Activated CD4-positive, alpha-beta T cell treated with anti-CD3 and anti-CD28 coated beads, Interleukin-2, amount 10 ng/mL, durations not matched to agents 7 days and 5 days (primary cell): Measurements from ENCODE around the gene TMEM203. TPM values are rescaled to one million over a fixed set of nuclear protein-coding genes. Genes with fewer than 3 reads are reported as not detected.
A peak's percentile ranks its signal among the peaks of the same experiment; 100 is the strongest.

Experiments
- CTCF ChIA-PET: fragments of 350-600 bp; sonication (Branson Sonifier 250); formaldehyde crosslinking; loops from one replicate; lab custom pipeline; 2021; ENCODE audit warnings: antibody characterized with exemption; lab: Charles Lee
- POLR2A ChIA-PET: fragments of 350-600 bp; sonication (Branson Sonifier 250); formaldehyde crosslinking; loops from one replicate; lab custom pipeline; 2021; ENCODE audit warnings: antibody characterized with exemption; lab: Charles Lee
- DNase-seq: peaks from one replicate; pipeline ENCODE4 v3.0.0-alpha.2; 2020
- H3K27ac Mint-ChIP-seq: one replicate; pipeline ENCODE4 v1.8.0; 2021; ENCODE audit warnings: mild to moderate bottlenecking, moderate library complexity, mixed read lengths
- H3K27me3 Mint-ChIP-seq: one replicate; pipeline ENCODE4 v1.8.0; 2021; ENCODE audit warnings: mixed read lengths
- H3K36me3 Mint-ChIP-seq: one replicate; pipeline ENCODE4 v1.8.0; 2021; ENCODE audit warnings: low read depth, mixed read lengths
- H3K4me1 Mint-ChIP-seq: one replicate; pipeline ENCODE4 v1.8.0; 2021; ENCODE audit warnings: mixed read lengths
- H3K4me3 Mint-ChIP-seq: one replicate; pipeline ENCODE4 v1.8.0; 2021; ENCODE audit warnings: mild to moderate bottlenecking, moderate library complexity, mixed read lengths
- H3K9me3 Mint-ChIP-seq: one replicate; pipeline ENCODE4 v1.8.0; 2021; ENCODE audit warnings: mixed read lengths
- total RNA-seq, 2 experiments: library from RNA; stranded (reverse); gene quantifications; one replicate each; pipeline ENCODE4 v1.2.3, GENCODE V29; 2021

The TMEM203 gene
- total RNA-seq, 2 experiments from 2014 or later = 28.5 to 34.0 TPM

DNA sequence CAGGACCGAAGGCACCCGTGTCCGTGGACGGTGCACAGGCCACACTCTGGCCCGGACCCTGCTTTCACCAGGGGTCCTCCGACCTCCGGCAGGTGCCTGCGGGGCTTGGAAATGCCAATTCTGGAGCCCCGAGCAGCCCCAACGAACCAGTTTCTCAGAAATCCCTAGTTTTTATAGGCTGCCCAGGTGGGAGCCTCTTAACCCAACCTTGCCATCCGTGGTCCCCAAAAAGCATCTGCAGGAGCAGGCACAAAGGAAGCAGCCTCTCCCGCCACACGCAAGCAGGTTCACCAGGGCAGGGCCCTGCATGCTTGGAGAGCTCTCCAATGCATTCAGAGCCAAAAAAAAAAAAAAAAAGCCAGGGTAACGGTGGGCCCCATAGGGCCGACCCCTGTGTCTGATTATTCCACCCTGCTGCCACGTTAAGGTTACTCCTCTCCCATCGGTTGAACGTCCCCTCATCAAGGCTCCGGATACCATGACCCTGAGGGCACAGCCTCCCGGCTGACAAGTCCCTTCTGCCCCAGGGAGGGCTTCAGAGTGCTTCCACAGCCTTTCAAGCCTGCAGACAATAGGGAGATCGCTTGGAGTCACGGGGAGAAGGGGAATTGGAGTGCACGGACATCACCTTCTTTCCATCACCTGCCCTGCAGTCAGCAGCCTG lies 4.1 kb downstream of the TMEM203 start:
- Mint-ChIP-seq H3K36me3 (peaks cover 5% of the 10 kb centered on the region), H3K27me3 (no peaks in the 10 kb centered on the region), H3K9me3 (no peaks in the 10 kb centered on the region), H3K4me1 (peaks cover 35% of the 10 kb centered on the region), H3K27ac (peak overlapping the region; percentile 82), H3K4me3 (peak overlapping the region; percentile 80)
- ChIA-PET POLR2A (interaction anchor here (0.6 to 1.0 kb wide), 4 partner anchors 13 to 347 kb away, joined by 3 to 5 read pairs (median 3); partner anchors contain the start of genes ANAPC2 and SSNA1), CTCF (interaction anchor here (0.7 to 1.4 kb wide), 6 partner anchors 9 to 172 kb away, joined by 3 to 10 read pairs (median 4); partner anchors contain the start of genes ANAPC2, NRARP, RNF224 and SSNA1)
- no peak for DNase-seq

- peak within 1 kb of the TSS; percentile 82 for H3K27ac Mint-ChIP-seq
- DNase-seq = peak; percentile 100
- ChIA-PET CTCF (interaction anchor here (0.7 to 1.4 kb wide), 6 partner anchors 10 to 165 kb away, joined by 3 to 10 read pairs (median 4); partner anchors contain the start of genes ANAPC2, NRARP, RNF224 and SSNA1), POLR2A (interaction anchor here (0.6 to 1.0 kb wide), 4 partner anchors 12 to 77 kb away, joined by 3 to 5 read pairs (median 3); partner anchors contain the start of genes ANAPC2 and SSNA1)
- H3K27me3 Mint-ChIP-seq = no peaks in the 10 kb centered on the region
- no peaks in the 10 kb centered on the region for H3K9me3 Mint-ChIP-seq
- H3K36me3 Mint-ChIP-seq = peaks cover 4% of the 10 kb centered on the region
- H3K4me1 Mint-ChIP-seq = peaks cover 30% of the 10 kb centered on the region
- peak within 1 kb of the TSS; percentile 80 for H3K4me3 Mint-ChIP-seq
Measured at GRCh38 chr9:137200311-137201204, 4.9 kb downstream of the TMEM203 start, which contains the start of gene TPRN. TSS of gene TPRN (minus strand) at chr9:137200741. CDS start at chr9:137200711, 30 bp downstream.

DNA sequence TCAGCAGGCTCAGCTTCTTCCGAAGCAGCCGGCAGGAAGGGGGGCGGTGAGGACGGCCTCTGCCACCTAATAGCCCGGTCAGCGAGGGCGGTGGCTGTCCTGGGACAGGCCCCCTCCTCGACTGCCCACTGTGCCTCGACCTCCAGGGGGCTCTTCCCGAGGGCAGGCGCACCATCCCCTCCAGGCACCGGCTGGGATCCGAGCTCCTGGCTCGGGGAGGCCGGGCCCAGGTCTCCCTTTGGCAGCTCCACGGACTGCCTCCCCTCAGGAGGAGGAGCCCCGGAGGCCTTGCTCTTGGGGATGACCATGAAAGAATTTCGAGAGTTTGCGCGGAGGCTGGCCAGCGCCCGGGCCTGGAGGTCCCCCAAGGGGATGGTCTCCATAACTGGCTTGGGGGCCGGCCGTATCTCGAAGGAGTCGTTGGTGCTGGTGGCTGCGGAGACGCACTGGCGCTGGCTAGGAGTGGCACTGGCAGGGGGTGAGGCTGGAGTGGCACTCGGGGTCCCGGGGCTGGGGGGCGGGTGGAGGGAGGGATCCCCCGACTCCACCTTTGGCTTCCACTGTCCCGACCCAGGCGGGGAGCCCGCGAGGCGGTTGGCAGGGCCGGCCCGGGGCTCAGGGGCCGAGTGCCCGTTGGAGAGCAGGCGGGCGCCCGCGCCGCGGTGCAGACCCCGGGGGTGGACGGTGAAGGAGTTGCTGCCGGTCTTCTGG lies 5.9 kb downstream of the TMEM203 start:
- DNase-seq = no peak
- Mint-ChIP-seq H3K4me3 (peak overlapping the region; percentile 74), H3K4me1 (peaks cover 27% of the 10 kb centered on the region), H3K27ac (peak overlapping the region; percentile 78), H3K36me3 (peaks cover 4% of the 10 kb centered on the region), H3K27me3 (no peaks in the 10 kb centered on the region), H3K9me3 (no peaks in the 10 kb centered on the region)
- POLR2A ChIA-PET = no interaction called here
- CTCF ChIA-PET = interaction anchor here (0.5 to 2.3 kb wide), 2 partner anchors 10 to 87 kb away, joined by 4 to 6 read pairs; no protein-coding TSS in a partner anchor

- CTCF ChIA-PET = interaction anchor here (2.3 kb wide), 1 partner anchor 9 kb away, joined by 6 read pairs; no protein-coding TSS in a partner anchor
- Mint-ChIP-seq H3K4me3 (peak overlapping the region; percentile 44), H3K9me3 (no peaks in the 10 kb centered on the region), H3K27me3 (no peaks in the 10 kb centered on the region), H3K27ac (no peak overlapping the region), H3K4me1 (peaks cover 21% of the 10 kb centered on the region), H3K36me3 (peaks cover 4% of the 10 kb centered on the region)
- DNase-seq = no peak
- POLR2A ChIA-PET = no interaction called here
Measured at GRCh38 chr9:137198902-137199283, 6.6 kb downstream of the TMEM203 start.

GRCh38 chr9:137198051-137198901 lies 7.2 kb downstream of the TMEM203 start:
- H3K4me1 Mint-ChIP-seq = peaks cover 19% of the 10 kb centered on the region
- POLR2A ChIA-PET = no interaction called here
- H3K36me3 Mint-ChIP-seq = peaks cover 4% of the 10 kb centered on the region
- H3K9me3 Mint-ChIP-seq = no peaks in the 10 kb centered on the region
- CTCF ChIA-PET = interaction anchor here (2.3 kb wide), 1 partner anchor 8 kb away, joined by 6 read pairs; no protein-coding TSS in a partner anchor
- H3K27me3 Mint-ChIP-seq = no peaks in the 10 kb centered on the region
- no peak for DNase-seq
- H3K27ac Mint-ChIP-seq = no peak overlapping the region
- H3K4me3 Mint-ChIP-seq = peak overlapping the region; percentile 44

- no peaks in the 10 kb centered on the region for H3K27me3 Mint-ChIP-seq
- H3K9me3 Mint-ChIP-seq = no peaks in the 10 kb centered on the region
- no peak for DNase-seq
- H3K27ac Mint-ChIP-seq = peak overlapping the region; percentile 13
- no peaks in the 10 kb centered on the region for H3K36me3 Mint-ChIP-seq
- H3K4me1 Mint-ChIP-seq = peaks cover 9% of the 10 kb centered on the region
- CTCF ChIA-PET = interaction anchor here (1.1 to 1.6 kb wide), 5 partner anchors 8 to 77 kb away, joined by 3 to 7 read pairs (median 3); partner anchors contain the start of gene RNF224
- POLR2A ChIA-PET = no interaction called here
- no peak overlapping the region for H3K4me3 Mint-ChIP-seq
Measured at GRCh38 chr9:137195525-137196220, 9.8 kb downstream of the TMEM203 start.

GRCh38 chr9:137194909-137195308 lies 10.5 kb downstream of the TMEM203 start:
- ChIA-PET CTCF (interaction anchor here (1.1 to 1.6 kb wide), 4 partner anchors 9 to 48 kb away, joined by 3 to 7 read pairs (median 4); partner anchors contain the start of gene RNF224), POLR2A (no interaction called here)
- DNase-seq = no peak
- H3K4me3 Mint-ChIP-seq = no peak overlapping the region
- no peaks in the 10 kb centered on the region for H3K27me3 Mint-ChIP-seq
- H3K9me3 Mint-ChIP-seq = no peaks in the 10 kb centered on the region
- H3K27ac Mint-ChIP-seq = no peak overlapping the region
- peaks cover 13% of the 10 kb centered on the region for H3K4me1 Mint-ChIP-seq
- H3K36me3 Mint-ChIP-seq = no peaks in the 10 kb centered on the region

- Mint-ChIP-seq H3K9me3 (no peaks in the 10 kb centered on the region), H3K36me3 (no peaks in the 10 kb centered on the region), H3K4me1 (peaks cover 18% of the 10 kb centered on the region), H3K4me3 (no peak overlapping the region), H3K27me3 (no peaks in the 10 kb centered on the region), H3K27ac (no peak overlapping the region)
- CTCF ChIA-PET = interaction anchor here (1.1 kb wide), 1 partner anchor 33 kb away, joined by 4 read pairs; the partner anchor contains the start of gene RNF224
- POLR2A ChIA-PET = no interaction called here
- no peak for DNase-seq
Measured at GRCh38 chr9:137194388-137194787, 11.1 kb downstream of the TMEM203 start.

DNA sequence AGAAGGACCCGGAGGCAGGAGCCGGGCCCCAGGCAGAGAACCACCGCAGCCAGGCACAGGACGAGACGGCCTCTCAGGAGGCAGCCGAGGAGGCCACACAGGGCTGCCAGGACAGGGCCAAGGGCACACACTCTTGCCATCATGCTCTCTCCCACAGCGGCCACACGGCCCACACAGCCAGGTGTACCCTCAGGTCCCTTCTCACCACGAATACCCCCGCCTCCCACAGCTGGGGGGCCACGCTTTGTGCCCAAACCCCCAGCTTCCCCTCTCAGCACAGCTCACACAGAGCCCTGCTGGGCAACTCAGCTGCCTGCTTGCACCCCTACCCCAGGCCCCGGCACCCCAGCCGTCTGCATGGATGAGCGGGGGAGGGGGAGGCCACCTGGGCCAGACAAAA lies 11.7 kb downstream of the TMEM203 start:
- H3K4me1 Mint-ChIP-seq = peaks cover 23% of the 10 kb centered on the region
- no peaks in the 10 kb centered on the region for H3K27me3 Mint-ChIP-seq
- H3K9me3 Mint-ChIP-seq = no peaks in the 10 kb centered on the region
- H3K4me3 Mint-ChIP-seq = no peak overlapping the region
- ChIA-PET CTCF (interaction anchor here (1.6 kb wide), 1 partner anchor 11 kb away, joined by 6 read pairs; no protein-coding TSS in a partner anchor), POLR2A (no interaction called here)
- DNase-seq = no peak
- H3K27ac Mint-ChIP-seq = no peak overlapping the region
- H3K36me3 Mint-ChIP-seq = peaks cover 2% of the 10 kb centered on the region

- ChIA-PET POLR2A (no interaction called here), CTCF (interaction anchor here (1.1 to 1.6 kb wide), 3 partner anchors 11 to 63 kb away, joined by 3 to 6 read pairs (median 5); no protein-coding TSS in a partner anchor)
- H3K4me1 Mint-ChIP-seq = peaks cover 20% of the 10 kb centered on the region
- no peak overlapping the region for H3K27ac Mint-ChIP-seq
- H3K9me3 Mint-ChIP-seq = no peaks in the 10 kb centered on the region
- H3K27me3 Mint-ChIP-seq = no peaks in the 10 kb centered on the region
- H3K4me3 Mint-ChIP-seq = no peak overlapping the region
- DNase-seq = no peak
- H3K36me3 Mint-ChIP-seq = peaks cover 2% of the 10 kb centered on the region
Measured at GRCh38 chr9:137192859-137193258, 12.6 kb downstream of the TMEM203 start.

GRCh38 chr9:137192448-137192780 lies 13.0 kb downstream of the TMEM203 start:
- no peaks in the 10 kb centered on the region for H3K27me3 Mint-ChIP-seq
- H3K27ac Mint-ChIP-seq = no peak overlapping the region
- no peak overlapping the region for H3K4me3 Mint-ChIP-seq
- ChIA-PET POLR2A (no interaction called here), CTCF (interaction anchor here (1.0 to 1.6 kb wide), 4 partner anchors 12 to 158 kb away, joined by 3 to 6 read pairs (median 4); no protein-coding TSS in a partner anchor)
- H3K4me1 Mint-ChIP-seq = peaks cover 23% of the 10 kb centered on the region
- DNase-seq = no peak
- H3K9me3 Mint-ChIP-seq = no peaks in the 10 kb centered on the region
- H3K36me3 Mint-ChIP-seq = peaks cover 2% of the 10 kb centered on the region
